ENCODE data around the gene TPD52L1.

Gene TPD52L1

DNA sequence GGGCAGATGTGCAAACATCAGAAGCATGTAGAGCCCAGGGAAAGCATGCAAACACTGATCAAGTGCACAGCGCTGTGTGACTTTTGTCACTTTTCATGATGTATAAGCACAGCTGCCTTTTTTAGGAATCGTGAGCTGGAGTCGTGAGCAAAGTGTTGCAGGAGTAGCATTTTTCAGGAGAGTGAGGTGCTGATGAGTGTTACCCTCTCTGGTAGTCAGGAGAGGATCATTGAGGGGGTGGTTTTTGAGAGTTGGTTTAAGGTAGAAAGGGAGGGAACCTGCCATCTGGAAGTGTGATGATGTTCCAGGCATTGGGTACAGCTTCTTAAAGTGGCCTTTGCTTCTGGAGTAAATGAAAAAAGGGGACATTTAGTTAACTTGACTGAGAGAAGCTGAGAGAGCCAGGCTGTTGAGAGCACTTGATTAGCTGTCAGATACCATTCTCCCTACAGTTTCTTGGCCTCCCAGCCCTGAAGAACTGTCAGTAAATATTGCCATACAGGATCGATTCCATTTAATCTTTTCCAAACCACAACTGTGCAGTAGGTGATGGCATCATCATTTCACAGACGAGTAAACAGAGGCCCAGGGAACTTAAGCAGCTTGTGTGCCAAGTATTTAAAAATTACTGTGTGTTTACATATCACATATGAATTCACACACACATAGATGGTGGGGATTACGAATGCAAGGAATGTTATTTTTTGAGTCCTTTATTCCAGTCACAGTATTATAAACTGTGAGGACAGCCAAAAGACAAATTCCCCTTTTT is 28.9 kb downstream of the TPD52L1 start:
- DNase-seq: no peak

DNA sequence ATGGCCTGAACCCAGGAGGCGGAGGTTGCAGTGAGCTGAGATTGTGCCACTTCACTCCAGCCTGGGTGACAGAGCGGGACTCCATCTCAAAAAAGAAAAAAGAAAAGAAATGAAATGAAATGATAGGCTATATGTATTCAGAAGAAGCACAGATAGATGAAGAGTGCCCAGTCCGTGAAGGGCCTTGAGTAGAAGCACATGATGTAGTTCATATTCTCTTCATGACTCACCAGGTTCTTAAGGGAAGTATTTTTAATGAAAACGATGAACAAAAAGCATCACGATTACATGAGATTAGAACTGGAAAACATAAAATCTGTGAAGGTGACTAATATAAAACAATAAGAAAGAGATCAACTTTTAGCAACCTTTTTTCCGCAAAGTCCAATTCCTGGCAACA is 29.8 kb downstream of the TPD52L1 start:
- DNase-seq: no peak

DNA sequence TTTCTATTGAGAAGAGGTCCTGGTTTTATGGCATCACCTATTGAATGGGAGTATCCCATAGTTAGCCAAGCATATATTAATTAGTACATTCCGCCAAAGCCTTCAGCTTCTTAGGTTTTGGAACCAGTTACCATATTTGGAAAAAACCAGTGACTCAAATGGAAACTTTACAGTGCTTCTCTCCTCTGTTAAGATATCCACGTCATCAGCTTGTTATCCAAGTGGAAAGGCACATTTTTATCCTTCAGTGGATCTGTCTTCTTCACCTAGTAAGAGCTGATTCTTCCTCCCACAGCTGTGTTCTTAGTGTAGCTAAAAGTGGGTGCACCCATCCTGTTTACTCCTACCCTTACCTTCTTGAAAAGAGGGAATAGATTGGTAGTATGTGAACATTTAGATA is 34.5 kb downstream of the TPD52L1 start:
- no peak for DNase-seq

DNA sequence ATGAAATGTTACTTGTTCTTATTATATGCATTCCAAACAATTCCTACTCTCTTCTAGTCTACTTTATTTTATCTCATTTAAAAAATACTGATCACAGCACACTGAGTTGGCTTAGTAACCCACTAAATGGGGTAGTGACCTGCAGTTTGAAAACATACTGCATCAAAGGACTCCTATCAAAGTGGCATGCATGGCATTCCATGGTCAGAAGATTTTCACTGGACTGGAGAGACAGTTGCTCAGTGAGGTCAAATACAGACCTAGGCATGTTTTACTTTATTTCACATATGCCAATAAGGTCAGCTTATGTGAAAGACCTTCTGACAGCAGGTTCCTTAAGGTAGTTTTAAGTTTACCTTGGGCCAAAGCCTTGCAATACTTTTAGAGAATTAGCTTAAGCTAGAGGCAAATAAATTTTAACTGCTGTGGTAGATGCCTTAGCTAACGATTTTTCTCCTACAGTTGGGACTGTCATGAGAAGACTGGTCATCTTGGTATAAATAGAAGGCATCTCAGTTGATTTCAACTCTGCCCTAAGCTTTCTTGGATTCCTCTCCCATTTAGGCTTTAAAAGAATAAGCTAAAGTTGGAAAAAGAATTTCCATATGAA is 35.1 kb downstream of the TPD52L1 start:
- no peak for DNase-seq

DNA sequence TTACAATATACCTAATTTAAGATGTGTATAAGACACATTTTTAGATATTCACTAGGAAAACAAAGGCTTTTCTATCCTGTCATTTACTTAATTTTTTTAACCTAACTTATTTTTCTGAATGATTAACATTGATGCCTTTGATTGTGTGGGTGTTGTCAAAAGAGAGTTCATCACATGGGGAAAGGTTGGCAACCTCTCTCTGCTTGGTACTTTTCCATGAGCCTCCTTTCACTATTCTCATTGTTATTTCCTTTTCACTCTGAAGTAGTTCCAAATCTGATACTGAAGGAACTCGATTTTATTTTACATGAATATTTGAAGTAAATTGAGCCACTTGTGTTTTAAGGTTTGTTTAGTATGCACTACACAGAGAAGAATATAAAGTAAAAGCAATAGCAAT is 35.9 kb downstream of the TPD52L1 start:
- DNase-seq: no peak

DNA sequence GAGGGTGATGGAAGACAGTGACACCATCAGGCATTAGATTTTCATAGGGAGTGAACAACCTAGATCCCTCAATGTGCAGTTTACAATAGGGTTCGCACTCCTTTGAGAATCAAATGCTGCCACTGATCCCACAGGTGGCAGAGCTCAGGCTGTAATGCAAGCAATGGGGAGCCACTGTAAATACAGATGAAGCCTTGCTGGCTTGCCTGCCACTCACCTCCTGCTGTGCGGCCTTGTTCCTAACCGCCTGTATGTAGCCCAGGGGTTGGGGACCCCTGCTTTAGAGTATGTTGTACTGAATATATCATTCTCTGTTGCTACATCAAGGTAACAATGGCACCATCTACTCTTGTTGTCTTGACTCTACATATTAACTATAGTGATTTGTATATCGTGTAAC is 37.1 kb downstream of the TPD52L1 start:
- no peak for DNase-seq

DNA sequence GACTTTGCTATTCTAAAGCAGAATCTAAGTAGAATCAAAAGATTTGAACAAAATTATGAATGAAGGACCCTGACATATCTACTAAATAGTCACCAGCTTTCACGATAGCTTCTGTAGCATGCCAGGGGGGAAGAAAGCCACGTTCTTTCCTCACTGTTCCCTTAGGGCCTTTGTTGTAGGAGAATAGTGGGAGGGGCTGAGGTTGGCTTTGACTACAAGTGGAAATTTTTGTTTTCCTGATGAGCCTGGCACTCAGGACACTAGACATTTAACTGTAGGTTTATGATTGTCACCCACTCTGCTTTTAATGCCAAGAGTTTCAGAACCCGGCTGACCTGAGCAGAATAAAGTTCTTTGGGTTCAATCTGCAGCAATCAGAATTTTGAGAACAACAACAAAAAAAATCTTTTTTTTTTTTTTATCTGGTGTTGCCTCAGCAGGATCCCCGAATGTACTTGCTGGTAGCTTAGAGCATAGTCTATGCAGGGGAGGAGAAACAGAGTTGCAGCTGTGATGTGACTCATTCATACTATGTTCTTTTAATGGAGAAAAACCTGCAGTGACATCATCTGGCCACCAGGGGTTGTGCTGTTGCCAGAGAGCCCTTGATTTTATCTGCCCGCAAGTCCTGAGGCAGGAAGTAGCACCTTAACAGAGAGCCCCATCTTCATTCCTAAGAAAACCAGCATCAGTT is 38.5 kb downstream of the TPD52L1 start:
- peak; percentile 38 for DNase-seq

DNA sequence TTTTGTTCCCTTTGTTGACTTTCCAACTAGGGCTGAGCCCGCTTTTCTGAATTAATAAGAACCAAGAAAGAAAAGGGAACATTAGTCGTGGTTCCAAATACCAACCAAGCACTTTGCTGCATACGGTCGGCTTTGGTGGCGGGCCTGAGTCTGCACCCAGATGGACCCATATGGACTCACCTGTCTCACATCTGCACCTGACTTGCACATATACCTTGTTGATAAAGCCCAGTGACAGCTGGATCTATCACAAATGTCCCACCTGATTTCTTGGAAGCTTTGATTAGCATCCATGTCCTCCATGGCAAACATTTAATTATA is 39.0 kb downstream of the TPD52L1 start:
- no peak for DNase-seq

DNA sequence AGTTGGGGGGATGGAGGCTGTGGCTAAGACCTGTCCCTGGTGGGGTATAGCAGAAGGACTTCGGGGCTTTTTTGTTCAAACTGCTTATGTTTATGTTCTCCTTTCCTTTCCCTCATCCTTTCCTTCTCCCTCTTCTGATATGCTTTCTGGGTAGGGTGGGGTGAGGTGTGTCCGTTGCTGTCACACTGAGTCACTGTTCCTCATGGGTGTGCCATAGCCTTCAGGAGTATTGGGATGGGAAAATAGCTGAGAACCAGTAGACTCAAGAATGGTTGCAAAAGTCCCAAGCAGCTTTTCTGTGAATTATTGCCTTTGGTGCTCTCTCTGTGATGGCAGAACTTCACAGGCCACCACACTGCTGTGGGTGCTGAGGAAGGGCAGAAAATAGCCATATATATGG is 39.6 kb downstream of the TPD52L1 start:
- no peak for DNase-seq

DNA sequence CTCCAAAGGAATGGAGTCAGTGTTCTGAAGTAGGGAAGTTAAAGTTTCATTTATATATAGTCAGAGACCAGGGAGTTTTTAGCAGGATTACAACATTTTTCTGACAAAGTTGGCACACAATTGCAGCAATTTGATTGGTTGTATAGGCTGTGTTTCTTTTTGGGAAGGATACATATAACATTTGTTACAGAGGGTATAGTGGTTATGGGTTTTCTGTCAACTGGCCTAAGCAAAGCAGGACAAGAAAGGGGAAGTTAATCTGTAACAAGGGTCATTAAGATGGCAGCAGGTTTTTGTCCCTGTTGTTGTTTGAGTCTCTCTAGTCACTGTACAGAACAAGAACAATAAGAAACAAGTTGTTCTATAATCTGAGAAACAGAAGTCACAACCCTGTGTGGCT is 41.4 kb downstream of the TPD52L1 start:
- DNase-seq: no peak

DNA sequence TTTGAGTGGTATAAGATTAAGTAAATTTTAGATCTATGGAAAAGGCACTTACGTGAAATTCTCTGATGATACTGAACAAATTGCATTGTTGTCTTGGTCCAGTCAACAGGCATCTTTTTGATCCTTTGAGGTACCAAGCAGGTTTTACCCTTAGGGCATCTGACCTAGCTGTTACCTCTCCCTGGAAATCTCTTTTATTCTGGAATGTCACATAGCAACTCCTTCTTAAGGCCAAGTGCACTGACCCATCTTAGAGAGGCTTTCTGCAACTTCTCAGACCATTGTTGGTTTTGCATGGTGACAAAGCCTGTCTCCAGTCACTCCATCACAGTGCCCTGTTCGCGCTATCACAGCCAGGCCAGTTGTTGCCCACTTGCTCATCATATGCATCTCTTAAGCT is 42.0 kb downstream of the TPD52L1 start:
- no peak for DNase-seq

DNA sequence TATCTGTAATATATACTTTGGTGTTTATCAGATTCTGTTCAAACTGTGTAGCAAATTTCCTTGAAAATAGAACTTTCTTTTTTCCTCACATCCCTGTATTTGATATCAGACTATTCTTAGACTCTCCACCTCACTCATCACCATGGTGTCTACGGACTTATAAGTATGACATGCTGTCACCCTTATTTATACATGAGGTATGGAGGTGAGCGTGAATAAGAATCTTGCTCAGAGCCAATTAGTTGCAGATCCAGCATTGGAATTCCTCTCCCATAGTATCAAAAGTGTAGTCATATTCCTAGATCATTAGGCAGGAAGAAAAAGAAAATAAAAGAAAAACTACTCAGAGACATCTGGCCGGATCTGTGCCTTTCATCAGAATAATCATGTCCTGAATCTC is 43.0 kb downstream of the TPD52L1 start:
- DNase-seq: no peak

DNA sequence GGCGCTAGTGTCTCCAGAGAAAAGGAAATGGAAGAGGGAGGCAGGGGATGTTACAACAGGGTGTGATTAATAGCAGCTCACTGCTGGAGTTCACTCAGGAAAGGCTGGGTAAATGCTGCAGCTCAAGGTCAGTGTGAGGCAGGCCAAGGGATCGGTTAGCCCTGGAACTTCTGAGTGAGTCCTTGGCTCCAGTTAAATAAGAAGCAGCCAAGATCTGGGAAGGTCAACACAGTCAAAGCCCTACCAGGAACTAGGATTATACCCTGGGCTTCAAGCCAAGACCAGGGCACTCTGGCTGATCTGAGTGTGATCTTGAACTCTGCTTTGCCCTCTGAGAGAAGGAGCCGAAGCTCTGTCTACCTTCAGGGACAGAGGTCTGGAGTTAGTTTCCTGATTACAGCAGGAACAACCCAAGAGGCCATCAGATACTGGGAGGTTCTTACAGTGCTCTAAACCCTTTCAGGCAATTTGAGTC is 44.3 kb downstream of the TPD52L1 start:
- DNase-seq: peak; percentile 60

DNA sequence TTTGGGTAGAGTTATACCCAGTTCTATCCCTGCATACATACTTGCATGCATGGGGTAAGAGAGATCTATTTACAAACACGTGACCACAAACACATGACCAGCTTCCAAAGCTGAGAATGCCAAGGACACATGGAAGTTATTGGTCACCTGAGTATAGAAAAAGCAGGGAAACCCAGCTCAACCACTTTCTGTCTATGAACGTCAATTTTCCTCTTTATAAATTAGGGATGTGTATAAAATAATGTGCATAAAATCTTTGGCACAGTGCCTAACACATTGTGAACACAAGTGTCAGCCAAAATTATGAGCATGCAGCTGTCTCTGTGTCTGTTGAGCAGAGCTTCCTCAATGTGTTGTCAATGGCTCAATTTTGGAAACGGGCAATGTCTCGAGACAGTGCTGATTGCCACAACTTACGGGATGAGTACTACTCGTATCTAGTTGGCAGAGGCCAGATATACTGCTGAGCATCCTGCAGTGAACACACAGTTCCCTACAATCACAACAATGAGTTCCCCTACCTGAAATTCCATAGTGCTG is 44.9 kb downstream of the TPD52L1 start:
- no peak for DNase-seq

DNA sequence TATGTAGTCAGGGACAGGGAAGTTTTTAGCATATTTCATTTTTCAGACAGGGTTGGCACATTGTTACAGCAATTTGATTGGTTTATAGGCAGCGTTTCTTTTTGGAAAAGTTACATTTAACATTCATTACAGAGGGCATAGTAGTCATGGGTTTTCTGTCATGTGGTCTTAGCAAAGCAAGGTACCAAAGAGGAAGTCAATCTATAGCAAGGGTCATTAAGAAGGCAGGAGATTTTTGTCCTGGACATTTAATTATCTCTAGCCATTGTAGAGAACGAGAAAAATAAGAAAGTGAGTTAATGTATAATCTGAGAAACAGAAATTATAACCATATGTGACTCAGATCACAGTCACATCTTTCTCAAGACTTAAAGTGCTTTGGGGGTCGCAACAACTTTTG is 47.4 kb downstream of the TPD52L1 start:
- DNase-seq: no peak

DNA sequence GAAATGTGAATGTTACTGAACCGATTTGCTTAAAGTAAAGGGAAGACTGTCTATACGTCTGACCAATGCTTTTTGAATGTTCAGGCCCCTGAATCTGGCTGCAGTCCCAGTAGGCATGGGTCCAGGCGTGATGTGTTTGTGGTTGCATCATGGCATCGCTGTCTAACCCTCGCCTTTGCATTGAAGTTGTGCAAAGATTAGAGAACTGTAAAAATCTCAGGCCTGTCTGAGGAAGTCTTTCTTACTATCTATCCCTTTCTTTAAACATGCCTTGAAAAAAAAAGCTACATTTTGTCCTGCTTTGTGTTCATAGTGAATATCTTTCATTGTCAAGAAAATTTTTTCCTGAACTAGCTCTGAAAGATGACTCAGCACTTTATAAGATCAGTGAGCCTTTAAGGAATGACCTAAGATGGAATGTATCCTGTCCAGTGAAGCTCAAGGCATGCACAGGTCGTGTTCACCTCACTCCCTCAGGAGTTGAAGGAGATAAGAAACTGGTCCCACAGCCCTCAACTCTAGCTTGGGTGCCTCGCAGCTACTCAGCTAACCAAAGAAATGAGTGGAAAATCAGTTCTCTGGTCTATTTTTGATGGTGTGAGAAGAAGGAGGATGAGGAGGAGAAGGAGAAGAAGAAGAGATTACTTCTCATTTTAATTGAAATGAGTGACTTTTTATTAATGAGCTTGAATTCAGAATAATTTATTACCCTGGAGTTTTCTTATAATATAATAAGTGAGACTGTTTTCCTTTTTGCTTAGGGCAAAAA is 48.6 kb downstream of the TPD52L1 start:
- DNase-seq: peak; percentile 66

DNA sequence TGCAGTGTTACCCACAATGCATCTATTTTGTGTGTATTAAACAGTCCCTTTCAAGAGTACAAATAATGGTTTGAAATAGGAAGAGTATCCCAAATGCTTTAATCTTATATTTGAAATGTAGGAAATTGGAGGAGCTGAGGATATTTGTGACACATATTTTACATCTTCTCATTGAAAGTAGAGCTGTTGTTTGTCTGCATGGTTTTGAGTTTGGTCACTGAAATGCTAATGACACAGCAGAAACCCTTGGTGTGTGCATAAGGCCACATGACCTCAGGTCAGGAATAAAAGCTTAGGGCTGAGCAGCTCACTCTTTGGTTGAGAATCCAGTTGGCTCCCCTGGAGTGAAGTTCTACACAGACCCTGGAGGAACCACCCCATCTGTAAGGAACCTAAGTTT is 49.8 kb downstream of the TPD52L1 start:
- DNase-seq: no peak

DNA sequence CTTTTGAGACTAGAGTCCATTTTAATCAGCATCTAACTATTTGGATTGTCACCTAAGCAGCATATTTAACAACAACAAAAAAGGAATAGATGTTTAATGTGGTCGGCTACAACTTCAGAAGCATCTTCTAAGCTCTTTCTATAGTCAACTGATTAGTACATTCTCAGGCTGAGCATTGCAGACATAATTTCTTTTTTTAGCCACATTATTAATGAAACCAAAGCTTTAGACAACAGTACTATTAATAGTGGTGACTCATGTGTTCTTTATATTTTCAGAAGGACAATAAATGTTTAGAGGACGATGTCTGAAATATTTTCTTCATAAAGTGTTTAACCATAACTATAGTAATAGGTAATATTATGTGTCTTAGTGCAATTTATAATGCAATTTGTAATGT is 52.4 kb downstream of the TPD52L1 start:
- no peak for DNase-seq

DNA sequence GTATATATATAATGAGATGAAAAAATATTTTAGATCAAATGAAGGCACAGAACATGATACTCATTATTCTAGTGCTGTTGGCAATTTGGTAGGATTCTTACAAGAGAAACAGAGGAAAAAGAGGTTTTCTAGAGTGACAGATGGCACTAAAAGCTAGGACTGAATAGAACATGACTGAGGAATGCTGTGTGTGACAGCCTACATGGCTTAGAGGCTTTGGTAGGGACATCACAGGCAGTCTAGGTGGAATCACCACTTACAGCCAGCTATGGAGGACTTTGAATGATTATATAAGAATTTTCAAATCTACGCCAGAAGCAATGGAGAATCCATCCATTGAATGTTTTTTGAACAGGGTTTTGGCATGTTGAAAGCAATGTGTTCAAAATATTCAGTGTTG is 52.8 kb downstream of the TPD52L1 start:
- DNase-seq: no peak

DNA sequence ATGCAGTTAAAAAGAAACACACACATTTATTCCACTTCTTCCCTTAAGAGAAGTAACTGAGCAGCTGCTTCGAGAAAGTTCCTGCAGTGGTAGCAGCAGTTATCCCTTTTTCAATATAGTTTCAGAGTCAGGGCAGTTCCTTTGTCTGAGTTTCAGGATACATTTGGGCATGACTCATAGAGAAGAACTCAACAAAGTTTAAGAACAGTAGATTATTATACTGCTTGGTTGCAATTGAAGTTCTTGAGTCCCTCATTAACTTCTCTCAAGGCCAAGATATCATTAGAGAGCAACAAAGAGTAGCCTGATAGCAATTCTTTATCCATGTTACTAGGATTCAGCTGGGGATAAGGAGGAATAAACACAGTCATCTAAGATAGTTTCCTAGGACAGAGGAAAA is 54.4 kb downstream of the TPD52L1 start:
- no peak for DNase-seq

DNA sequence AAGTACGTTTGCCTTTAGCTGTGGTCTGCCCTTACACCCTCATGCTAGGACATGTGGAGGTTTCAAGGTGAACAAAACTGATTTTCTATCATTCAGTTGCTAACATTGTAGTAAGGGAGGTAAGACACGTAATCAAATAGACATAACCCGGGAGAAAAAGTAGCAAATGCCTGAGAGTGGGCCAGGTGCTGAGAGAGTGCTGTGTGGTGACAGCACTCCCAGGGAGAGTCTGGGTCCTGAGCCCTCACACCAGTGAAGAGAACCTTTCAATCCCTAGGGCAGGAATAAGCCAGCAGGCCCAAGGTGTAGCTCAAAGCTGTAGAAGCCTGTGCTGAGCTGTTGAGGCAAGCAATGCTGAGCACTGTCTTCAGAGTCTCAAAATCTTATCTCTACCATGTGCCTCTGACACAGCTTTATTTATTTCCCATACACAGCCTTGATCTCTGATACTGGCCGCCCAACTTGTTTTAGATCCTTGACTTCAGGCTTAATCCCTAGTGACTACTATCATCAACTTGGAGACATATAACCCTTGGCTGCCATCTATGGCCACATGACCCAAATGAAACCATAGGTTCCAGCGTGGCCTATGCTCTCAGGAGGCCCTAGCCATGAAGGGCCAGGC is 55.2 kb downstream of the TPD52L1 start:
- no peak for DNase-seq

DNA sequence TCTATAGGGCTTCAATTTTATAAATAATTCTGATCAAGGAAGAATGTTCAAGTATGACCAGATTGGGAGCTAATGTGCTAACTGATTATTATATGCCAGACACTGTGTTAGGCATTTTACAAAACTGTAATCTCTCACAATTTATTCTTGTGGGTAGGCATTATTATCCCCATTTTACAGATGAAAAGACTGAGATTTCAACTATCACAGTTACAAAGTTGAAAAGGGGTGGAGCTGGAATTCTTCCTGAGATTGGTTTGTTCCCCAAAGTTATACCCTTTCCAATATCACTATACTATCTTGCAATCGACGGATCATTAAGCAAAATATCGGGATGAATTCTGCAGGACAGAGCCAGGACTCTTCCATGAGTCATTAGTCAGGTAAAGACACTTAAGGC is 57.1 kb downstream of the TPD52L1 start:
- DNase-seq: no peak

DNA sequence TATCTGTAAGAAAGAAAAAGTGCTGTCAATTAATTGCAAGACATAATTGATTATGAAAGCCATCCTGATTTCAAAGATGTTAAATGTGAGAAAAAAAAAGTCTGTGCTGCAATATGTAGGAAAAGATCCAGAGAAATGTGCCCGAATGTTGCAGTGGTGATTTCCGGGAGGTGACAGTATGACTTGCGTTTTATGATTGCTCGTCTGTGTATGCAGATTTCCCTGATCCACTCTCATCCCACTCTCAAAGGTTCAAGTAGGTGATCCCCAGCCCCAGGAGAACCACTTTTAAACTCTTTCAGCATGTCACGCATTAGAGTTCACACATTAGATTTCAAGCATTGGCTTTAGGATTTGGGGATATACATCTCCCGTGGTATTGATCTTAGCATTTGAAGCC is 57.8 kb downstream of the TPD52L1 start:
- DNase-seq: no peak

Measured in left hindlimb (tissue), 1 donor.